Lower leg skin (tissue), 4 donors: ENCODE results near the gene RAET1E. TPM values are rescaled to one million over a fixed set of nuclear protein-coding genes. Genes with fewer than 3 reads are reported as not detected.
A peak's percentile ranks its signal among the peaks of the same experiment; 100 is the strongest.
"Not testable (repeated sequence)": the region's sequence is repeated elsewhere in the genome, so short reads cannot be mapped to it uniquely, and the experiment has no call there.

Experiments used
- DNase-seq, 2 donors: peaks; one replicate each; pipeline ENCODE4 v3.0.0-alpha.2; 2019; ENCODE audit warnings: low spot score in 2 of 2
- H3K4me3 ChIP-seq: fragments of 200-600 bp; sonication (generic); 2 replicates; pipeline ENCODE4 v1.5.1; 2017; ENCODE audit warnings: mild to moderate bottlenecking, low read depth; ENCODE audit not compliant: poor library complexity, severe bottlenecking
- POLR2A ChIP-seq, 2 donors: fragments of 450-650 bp; IDR thresholded peaks; one replicate each; pipeline ENCODE4 v1.6.1; 2016 to 2017; ENCODE audit warnings: antibody characterized with exemption in 2 of 2, mild to moderate bottlenecking in 1 of 2, moderate library complexity in 1 of 2
- WGBS, 2 donors: methylation state at CpG; one replicate each; pipeline ENCODE4 v1.1.5; 2018; 5-methylcytosine and 5-hydroxymethylcytosine counted together
- intact Hi-C: fragments of 100-400 bp; cut with DNase I; formaldehyde crosslinking; loops from one replicate; pipeline ENCODE4 v1.15.0; 2023; ENCODE audit warnings: low total_unique reads
- total RNA-seq, 4 donors: library from RNA; depleted of rRNA; stranded (reverse); fragments of >200 nt; gene quantifications; one replicate each; pipeline ENCODE4 v1.1.0, GENCODE V29; 2016
- TF ChIP-seq, protein P1 (sequence below), 3 donors: fragments of 450-650 bp; IDR thresholded peaks; one replicate each; pipeline ENCODE4 v1.5.1; 2016; ENCODE audit warnings: antibody characterized with exemption in 3 of 3, mild to moderate bottlenecking in 3 of 3, moderate library complexity in 2 of 3

RAET1E gene
- total RNA-seq, 4 donors from 2014 or later, result 20.8 to 48.5 (median 36.2) TPM

DNA sequence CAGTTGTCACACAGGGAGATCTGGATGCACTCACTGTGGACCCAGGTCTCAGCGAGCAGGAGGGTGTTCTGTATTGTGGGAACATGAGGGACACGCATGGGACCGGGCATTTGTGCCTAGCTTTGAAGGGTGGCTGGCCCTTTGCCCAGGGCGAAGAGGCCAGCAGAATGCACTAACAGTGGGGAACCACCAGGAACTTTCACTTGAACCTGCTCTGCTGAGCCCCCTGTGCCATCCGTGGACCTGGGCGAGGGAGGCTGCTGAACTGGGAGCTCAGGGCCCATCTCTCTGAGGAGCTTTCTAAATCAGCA, 42.7 kb upstream of the RAET1E start:
- no peak overlapping the region for H3K4me3 ChIP-seq
- intact Hi-C loops, result loop anchor here (5.0 kb wide), 1 partner anchor 67 kb away; no protein-coding TSS in a partner anchor
- 53 to 54% methylated on average over 6 of the region's 6 CpGs for WGBS, 2 donors
- TF ChIP-seq, protein P1, sequence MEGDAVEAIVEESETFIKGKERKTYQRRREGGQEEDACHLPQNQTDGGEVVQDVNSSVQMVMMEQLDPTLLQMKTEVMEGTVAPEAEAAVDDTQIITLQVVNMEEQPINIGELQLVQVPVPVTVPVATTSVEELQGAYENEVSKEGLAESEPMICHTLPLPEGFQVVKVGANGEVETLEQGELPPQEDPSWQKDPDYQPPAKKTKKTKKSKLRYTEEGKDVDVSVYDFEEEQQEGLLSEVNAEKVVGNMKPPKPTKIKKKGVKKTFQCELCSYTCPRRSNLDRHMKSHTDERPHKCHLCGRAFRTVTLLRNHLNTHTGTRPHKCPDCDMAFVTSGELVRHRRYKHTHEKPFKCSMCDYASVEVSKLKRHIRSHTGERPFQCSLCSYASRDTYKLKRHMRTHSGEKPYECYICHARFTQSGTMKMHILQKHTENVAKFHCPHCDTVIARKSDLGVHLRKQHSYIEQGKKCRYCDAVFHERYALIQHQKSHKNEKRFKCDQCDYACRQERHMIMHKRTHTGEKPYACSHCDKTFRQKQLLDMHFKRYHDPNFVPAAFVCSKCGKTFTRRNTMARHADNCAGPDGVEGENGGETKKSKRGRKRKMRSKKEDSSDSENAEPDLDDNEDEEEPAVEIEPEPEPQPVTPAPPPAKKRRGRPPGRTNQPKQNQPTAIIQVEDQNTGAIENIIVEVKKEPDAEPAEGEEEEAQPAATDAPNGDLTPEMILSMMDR (IDR thresholded peaks at IDR 0.05), result no peak
- no peak for TF ChIP-seq POLR2A (IDR thresholded peaks at IDR 0.05)
- peak in 1 of 2 donors; percentile 76 for DNase-seq

DNA sequence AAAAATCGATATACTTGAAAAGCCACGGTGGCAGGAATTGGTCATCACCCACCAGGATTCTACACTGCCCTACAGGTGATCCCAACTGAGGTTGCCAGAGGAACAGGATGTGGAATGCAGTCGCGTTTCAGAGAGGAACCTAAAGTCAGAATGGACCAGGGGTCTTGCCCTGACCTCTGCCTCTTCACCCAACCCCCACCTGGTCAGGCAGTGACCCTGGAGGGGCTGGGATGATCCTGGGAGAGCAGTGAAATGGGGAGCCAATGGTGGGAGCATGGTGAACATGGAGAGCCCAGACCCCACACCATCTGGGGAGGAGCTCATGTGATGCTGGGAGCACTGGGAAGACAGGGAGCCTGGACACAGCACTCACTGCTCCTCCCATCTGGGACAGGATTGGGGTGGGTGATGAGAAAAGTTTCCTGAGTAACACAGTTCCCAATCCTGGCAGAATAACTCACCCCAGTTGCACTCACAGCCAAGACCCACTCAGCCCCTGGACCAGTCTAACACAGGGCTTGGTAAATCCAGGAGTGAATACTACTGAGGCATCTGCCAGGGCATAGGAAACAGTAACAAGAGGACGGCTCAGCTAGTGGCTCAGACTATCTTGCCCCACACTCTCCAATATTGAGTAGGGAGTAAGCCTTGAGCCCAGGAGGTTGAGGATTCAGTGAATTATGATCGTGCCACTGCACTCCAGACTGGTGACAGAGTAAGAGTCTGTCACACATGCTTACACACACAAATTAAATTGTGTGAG, 42.2 kb upstream of the RAET1E start:
- WGBS, 2 donors, result 25 to 38% methylated on average over 6 of the region's 6 CpGs
- TF ChIP-seq, protein P1 (IDR thresholded peaks at IDR 0.05), result no peak
- no peak for TF ChIP-seq POLR2A (IDR thresholded peaks at IDR 0.05)
- no peak overlapping the region for H3K4me3 ChIP-seq
- peak in 1 of 2 donors; percentile 76 for DNase-seq
- intact Hi-C loops, result loop anchor here (5.0 kb wide), 1 partner anchor 67 kb away; no protein-coding TSS in a partner anchor

DNA sequence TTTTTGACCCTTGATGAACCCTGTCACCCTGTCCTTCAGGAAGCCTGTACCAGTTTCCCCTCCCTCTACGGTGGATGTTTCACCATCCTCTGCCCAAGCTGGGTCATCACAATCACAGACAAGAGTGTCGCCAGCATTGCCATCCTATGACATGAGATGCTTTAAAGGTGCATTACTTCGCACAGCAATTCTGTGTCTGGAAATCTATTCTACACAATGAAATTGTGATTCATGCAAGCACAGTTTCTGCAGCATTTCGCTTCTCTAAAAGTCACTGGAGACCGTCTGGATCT, 41.4 kb upstream of the RAET1E start:
- DNase-seq, result no peak
- no peak overlapping the region for H3K4me3 ChIP-seq
- intact Hi-C loops, result no loop called here
- 33 to 35% methylated on average over 5 of the region's 5 CpGs for WGBS, 2 donors
- no peak for TF ChIP-seq POLR2A (IDR thresholded peaks at IDR 0.05)
- TF ChIP-seq, protein P1 (IDR thresholded peaks at IDR 0.05), result no peak

DNA sequence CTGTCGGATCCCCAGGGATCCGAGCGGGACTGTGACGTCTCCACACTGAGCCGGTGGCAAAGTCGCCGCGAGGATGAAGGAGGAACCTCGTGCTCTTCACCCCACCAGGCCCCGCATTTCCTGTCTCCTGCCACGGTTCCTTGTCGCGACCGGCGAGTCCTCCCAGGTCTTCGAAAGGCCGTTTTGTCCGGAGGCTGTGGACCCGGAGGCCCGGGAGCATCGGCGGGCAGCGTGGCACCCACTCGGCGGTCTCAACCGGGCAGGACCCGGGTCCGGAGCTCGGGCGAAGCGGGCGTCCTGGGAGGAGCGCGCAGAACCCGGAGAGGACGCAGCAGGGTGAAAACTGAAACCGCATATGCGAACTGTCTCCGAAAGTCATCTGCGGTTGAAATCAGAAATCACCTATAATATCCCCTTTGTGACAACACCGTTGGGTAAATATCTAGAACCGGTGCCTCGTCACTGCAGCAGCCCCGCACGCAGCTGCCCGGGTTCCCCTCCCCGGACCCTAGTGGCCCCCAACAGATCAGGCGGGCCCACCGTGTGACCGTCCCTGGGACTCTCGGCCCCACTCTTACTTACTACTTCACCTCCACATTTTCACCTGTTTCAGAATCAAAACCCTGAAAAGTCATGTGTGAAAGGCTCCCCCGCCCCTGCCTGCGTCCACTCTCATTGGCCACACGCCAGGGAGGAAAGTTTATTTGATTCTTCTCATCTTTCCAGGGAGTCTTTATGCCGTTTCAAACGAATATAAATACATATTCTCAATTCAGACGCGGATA, 40.9 kb upstream of the RAET1E start:
- intact Hi-C loops, result no loop called here
- TF ChIP-seq, protein P1 (IDR thresholded peaks at IDR 0.05), result no peak
- TF ChIP-seq POLR2A (IDR thresholded peaks at IDR 0.05), result no peak
- WGBS, 2 donors, result 1 to 4% methylated on average over 32 to 45 of the region's 58 CpGs
- DNase-seq, result peak in 1 of 2 donors; percentile 84
- H3K4me3 ChIP-seq, result peak overlapping the region; percentile 17

DNA sequence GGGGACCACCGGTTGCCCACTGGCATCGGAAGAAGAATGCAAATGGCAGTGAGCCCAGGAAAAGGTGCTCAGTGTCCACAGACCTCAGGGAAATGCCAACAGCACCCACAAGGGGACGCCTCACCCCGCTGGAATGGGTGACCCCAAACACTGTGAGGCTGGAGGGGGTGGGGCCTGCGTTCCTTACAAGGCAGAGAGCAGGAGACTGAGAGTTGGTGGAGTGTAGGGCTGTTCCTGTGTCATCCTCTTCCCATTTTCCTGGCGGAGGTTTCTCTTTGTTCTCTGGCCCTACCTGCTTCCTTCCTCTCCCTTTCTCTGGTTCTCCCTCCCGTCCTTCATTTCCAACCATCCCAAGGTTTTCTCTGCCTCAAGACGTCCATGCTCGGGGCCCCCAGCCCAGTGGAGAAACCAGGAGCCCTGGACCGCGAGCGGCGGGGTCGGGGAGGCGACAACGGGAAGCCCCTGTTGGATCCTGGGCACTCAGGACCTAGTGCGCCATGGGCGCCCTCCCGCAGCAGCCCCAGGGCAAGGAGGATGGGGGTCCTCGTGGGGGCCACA, 40.2 kb upstream of the RAET1E start:
- H3K4me3 ChIP-seq, DNase-seq, intact Hi-C loops: not testable (repeated sequence)
- 2 to 3% methylated on average over 14 to 18 of the region's 20 CpGs for WGBS, 2 donors

DNA sequence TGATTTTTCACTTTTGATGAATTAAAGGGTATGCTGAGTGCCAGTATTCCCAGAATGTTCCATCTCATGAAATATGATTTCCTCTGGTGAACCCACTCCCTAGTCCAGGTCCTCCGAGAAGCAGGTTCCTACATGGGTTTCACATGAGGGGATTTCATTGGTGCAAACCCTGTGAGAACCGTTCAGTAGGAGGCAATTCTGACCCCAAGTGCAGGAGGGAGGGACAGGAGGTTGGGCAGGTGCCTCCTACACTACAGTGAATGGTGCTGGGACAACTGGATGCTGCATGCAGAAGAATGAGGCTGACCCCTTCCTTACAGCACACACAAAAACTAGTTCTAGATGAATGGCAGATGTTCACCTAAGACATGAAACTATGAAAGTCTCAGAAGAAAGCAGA, 38.8 kb upstream of the RAET1E start:
- no peak for TF ChIP-seq POLR2A (IDR thresholded peaks at IDR 0.05)
- TF ChIP-seq, protein P1 (IDR thresholded peaks at IDR 0.05), result no peak
- no peak overlapping the region for H3K4me3 ChIP-seq
- intact Hi-C loops, result no loop called here
- peak in 1 of 2 donors; percentile 50 for DNase-seq
- 52 to 73% methylated on average over 2 of the region's 2 CpGs for WGBS, 2 donors
